AG09309 (cell line): ENCODE measurements around the gene SYTL4.
"Not testable (repeated sequence)": the region's sequence is repeated elsewhere in the genome, so short reads cannot be mapped to it uniquely, and the experiment has no call there.

Experiments used
- DNase-seq: peaks from one replicate; pipeline ENCODE4 v3.0.0-alpha.2; 2010; ENCODE audit warnings: low read depth
- H3K4me3 ChIP-seq: 2 replicates; pipeline ENCODE4 v1.5.1; 2011; ENCODE audit warnings: mild to moderate bottlenecking, low read depth, low read length, moderate library complexity; ENCODE audit not compliant: control insufficient read depth
- TF ChIP-seq, protein P1 (sequence below): IDR thresholded peaks from 2 replicates; pipeline ENCODE4 v1.5.1; 2011; ENCODE audit warnings: mild to moderate bottlenecking, low read depth, low read length, inconsistent platforms; ENCODE audit not compliant: insufficient read depth, control insufficient read depth; ENCODE audit errors: missing control alignments

The SYTL4 gene

DNA sequence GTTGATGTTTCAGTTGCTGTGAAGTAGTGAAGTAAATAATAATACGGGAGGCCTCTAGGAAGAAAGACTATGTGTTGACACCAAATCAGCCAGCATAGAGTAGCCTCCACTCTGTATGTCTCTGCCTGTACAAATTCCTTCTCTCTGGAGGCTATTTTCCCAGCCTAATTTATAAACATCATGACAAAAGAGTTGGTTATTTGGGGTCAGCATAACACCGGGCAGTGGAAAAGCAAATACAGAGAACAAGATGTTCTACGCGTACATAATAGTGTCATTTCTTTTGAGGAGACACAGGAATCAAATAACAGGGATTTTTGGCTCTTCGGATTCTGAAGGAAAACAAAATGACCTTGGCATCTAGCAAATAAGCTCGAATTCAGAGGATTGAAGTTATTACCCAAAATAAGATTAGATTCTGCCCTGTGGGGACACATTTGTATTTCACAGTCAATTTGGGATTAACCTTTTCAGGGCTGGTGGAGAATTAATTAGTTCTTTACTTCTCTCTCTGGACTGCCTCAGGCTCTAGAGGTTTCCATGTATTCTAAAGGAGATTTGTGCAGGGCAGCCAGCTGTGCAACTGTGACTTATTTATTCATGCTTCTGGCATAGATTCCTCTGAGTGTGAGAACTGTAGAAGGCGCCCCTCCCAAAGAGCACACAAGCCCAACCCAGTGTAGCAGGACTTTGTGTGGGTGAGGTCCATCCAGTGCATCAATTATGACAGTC is 14.1 kb upstream of the SYTL4 start:
- DNase-seq, result no peak
- no peak overlapping the region for H3K4me3 ChIP-seq
- TF ChIP-seq, protein P1, sequence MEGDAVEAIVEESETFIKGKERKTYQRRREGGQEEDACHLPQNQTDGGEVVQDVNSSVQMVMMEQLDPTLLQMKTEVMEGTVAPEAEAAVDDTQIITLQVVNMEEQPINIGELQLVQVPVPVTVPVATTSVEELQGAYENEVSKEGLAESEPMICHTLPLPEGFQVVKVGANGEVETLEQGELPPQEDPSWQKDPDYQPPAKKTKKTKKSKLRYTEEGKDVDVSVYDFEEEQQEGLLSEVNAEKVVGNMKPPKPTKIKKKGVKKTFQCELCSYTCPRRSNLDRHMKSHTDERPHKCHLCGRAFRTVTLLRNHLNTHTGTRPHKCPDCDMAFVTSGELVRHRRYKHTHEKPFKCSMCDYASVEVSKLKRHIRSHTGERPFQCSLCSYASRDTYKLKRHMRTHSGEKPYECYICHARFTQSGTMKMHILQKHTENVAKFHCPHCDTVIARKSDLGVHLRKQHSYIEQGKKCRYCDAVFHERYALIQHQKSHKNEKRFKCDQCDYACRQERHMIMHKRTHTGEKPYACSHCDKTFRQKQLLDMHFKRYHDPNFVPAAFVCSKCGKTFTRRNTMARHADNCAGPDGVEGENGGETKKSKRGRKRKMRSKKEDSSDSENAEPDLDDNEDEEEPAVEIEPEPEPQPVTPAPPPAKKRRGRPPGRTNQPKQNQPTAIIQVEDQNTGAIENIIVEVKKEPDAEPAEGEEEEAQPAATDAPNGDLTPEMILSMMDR, result no peak

DNA sequence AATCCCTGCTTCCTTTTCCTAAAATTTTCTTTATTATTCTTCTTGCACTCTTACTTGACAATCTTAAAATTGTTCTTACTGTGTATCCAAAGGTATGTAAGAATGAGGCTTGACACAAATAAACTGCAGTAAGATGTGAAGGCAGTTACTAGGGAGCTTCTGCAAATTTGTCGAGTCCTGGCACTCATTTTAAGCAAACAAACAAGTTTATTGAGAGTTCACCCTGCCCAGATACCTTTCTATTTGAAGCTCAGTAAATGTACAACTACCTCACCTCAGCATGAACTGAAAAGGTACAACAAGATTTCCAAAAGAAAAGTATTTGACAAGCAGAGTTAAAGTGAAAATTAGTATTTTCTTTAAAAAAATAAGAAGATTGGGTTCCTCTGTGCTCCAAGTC is 13.3 kb upstream of the SYTL4 start:
- no peak overlapping the region for H3K4me3 ChIP-seq
- no peak for DNase-seq
- TF ChIP-seq, protein P1, result no peak

DNA sequence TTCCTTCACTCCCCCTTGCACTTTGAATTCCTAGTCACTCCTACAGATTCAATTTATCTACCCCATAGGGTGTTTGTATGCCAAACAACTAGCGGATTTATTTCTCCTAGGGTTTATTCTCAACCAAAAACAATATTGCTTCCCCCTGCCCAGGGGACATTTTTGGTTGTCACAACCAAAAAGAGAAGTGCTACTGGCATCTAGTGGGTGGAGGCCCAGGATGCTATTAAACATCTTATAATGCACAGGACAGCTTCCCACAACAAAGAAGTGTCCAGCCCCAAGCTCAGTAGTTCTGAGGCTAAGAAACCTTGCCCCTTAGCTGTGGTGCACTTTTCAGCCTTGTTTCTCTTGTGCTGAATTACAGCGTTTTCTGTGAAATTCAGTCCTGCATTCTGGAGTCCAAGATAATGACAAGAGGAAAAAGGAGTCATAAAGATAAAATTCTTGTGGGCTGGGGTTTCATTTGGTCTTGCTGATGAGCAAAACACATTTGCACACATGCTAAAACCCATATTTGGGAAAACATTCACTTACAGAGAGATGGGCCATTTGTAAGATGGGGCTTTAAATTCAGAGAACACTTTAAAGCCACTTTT is 11.2 kb upstream of the SYTL4 start:
- H3K4me3 ChIP-seq, result no peak overlapping the region
- TF ChIP-seq, protein P1, result no peak
- no peak for DNase-seq

DNA sequence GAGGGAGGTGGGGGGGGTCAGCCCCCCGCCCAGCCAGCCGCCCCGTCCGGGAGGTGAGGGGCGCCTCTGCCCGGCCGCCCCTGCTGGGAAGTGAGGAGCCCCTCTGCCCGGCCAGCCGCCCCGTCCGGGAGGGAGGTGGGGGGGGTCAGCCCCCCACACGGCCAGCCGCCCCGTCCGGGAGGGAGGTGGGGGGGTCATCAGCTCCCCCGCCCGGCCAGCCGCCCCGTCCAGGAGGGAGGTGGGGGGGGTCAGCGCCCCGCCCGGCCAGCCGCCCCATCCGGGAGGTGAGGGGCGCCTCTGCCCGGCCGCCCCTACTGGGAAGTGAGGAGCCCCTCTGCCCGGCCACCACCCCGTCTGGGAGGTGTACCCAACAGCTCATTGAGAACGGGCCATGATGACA is 7.9 kb downstream of the SYTL4 start:
- not testable (repeated sequence) for DNase-seq, H3K4me3 ChIP-seq

DNA sequence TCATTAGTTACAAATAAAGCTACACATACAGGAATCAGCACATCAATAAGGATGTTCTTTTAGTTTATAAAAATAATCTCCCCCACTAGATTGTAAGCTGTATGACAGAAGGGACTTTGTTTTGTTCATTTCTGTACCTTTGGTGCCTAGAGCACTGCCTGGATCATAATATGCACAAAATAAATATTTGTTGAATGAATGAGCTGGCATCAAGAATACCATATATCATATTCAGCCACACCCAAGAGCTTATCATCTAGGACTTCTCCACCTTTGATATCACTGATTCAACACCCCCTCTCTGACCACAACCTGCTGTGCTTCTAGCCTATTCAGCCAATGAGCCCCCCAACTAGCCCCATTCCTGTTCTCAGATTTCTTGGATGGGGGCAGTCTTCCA is 10.6 kb downstream of the SYTL4 start:
- no peak for DNase-seq
- TF ChIP-seq, protein P1, result no peak
- H3K4me3 ChIP-seq, result no peak overlapping the region

DNA sequence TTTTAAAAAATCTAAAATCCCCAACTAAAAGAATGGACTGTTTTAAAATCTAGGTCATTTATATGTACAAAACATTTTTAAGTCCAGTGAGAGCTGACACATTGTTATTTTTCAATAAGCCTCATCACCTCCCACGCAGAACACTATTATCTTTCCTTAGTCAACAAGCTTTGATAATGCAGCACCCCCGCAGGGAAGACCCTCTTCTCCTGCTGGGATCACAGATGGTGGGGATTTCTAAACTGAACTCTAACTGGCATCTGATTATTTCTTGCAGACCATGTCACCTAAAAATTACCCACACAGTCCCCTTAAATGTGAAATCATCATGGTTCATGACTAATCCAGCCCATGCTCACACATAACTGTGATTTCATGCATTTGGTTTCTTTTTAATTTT is 11.6 kb downstream of the SYTL4 start:
- no peak for DNase-seq
- TF ChIP-seq, protein P1, result no peak

DNA sequence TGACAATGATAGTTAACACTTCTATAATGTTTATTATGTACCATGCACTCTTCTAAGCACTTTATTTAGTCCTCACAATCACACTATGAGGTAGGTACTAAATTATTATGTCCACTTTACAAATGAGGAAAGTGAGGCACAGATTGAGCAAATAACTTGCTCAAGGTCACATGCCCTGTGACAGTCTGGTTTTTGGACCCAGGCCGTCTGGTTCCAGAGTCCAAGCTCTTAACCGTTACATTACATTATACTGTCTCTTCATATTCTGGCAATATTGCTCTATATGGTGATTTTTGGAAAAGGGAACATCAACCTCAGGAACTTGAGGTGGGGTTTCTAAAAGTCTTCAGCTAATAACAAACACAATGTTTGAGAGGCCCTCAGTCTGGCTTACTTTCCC is 12.8 kb downstream of the SYTL4 start:
- DNase-seq, result no peak
- TF ChIP-seq, protein P1, result no peak
- no peak overlapping the region for H3K4me3 ChIP-seq

More for the DNA sequence above, 11.6 kb downstream of the SYTL4 start:
- no peak overlapping the region for H3K4me3 ChIP-seq
